HEK293T (cell line): ENCODE data around the gene PRDM16.

Source experiments
- ARNT ChIP-seq: fragments of 450-650 bp; IDR thresholded peaks from 2 replicates; pipeline ENCODE4 v1.6.1; 2017; ENCODE audit warnings: mild to moderate bottlenecking
- BHLHE40 ChIP-seq: fragments of 450-650 bp; IDR thresholded peaks from 2 replicates; pipeline ENCODE4 v1.6.1; 2016; ENCODE audit warnings: mild to moderate bottlenecking, moderate library complexity, borderline replicate concordance
- CTBP1 ChIP-seq: fragments of 450-650 bp; IDR thresholded peaks from 2 replicates; pipeline ENCODE4 v1.6.1; 2016; ENCODE audit warnings: borderline replicate concordance
- ELF4 ChIP-seq: fragments of 450-650 bp; IDR thresholded peaks from 2 replicates; pipeline ENCODE4 v1.6.1; 2017; ENCODE audit warnings: antibody characterized with exemption
- FOXA1 ChIP-seq: fragments of 450-650 bp; IDR thresholded peaks from 2 replicates; pipeline ENCODE4 v1.6.1; 2016; ENCODE audit warnings: mild to moderate bottlenecking
- FOXK2 ChIP-seq: fragments of 450-650 bp; IDR thresholded peaks from 2 replicates; pipeline ENCODE4 v1.6.1; 2016; ENCODE audit warnings: mild to moderate bottlenecking
- FOXM1 ChIP-seq: fragments of 450-650 bp; IDR thresholded peaks from 2 replicates; pipeline ENCODE4 v1.6.1; 2017; ENCODE audit warnings: mild to moderate bottlenecking, borderline replicate concordance
- HDGF ChIP-seq: fragments of 450-650 bp; IDR thresholded peaks from 2 replicates; pipeline ENCODE4 v1.6.1; 2017; ENCODE audit warnings: antibody characterized with exemption, borderline replicate concordance
- L3MBTL2 ChIP-seq: fragments of 450-650 bp; conservative IDR thresholded peaks from 2 replicates; pipeline ENCODE4 v1.6.1; 2016; ENCODE audit warnings: mild to moderate bottlenecking
- LEF1 ChIP-seq: fragments of 450-650 bp; IDR thresholded peaks from 2 replicates; pipeline ENCODE4 v1.6.1; 2017; ENCODE audit warnings: mild to moderate bottlenecking, borderline replicate concordance
- NFRKB ChIP-seq: fragments of 450-650 bp; IDR thresholded peaks from 2 replicates; pipeline ENCODE4 v1.6.1; 2016; ENCODE audit warnings: mild to moderate bottlenecking, moderate library complexity
- SP1 ChIP-seq: fragments of 450-650 bp; IDR thresholded peaks from 2 replicates; pipeline ENCODE4 v1.6.1; 2017
- TARDBP ChIP-seq: fragments of 450-650 bp; IDR thresholded peaks from 2 replicates; pipeline ENCODE4 v1.6.1; 2016
- ZNF384 ChIP-seq: fragments of 450-650 bp; IDR thresholded peaks from 2 replicates; pipeline ENCODE4 v1.6.1; 2016

DNA sequence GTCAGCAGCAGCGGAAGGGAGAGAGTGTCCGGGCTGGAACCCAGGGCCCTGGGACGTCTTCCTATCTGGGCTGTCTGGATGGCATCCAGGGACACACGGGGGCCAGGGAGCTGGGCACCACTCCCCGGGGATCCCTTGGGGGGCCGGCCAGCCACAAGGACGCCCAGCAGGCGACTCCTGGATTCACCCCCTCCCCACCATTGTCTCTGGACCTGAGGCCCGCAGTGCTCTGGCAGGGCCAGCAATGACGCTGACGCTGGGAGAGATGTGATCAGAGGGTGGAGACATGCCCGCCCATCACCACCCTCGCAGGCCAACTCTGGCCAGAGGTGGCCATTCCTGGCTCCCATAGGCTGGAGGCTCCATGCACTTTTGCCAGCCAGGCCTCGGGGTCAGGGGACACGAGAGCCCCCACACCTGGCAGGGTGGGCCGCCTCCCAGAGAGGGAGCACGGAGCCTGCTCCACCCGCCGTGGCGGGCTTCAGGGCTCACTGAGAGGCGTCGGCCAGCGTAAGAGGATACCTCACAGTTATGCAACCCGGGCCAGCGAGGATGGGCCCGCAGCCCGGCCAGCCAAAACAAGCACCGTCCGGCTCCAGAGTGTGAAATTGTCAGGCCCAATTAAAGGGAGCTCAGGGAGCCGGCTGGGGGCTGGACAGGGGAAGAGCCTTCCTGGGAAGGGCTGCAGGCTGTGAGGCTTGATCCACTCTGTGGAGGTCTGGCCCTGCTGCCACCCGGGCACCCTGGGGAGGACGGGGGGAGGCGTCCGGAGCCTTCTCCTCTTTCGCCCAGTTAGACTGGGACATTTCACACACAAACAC, 37.4 kb upstream of the PRDM16 start:
- TF ChIP-seq ELF4 (no peak), NFRKB (no peak), FOXM1 (no peak), LEF1 (no peak), CTBP1 (no peak), SP1 (no peak), FOXA1 (no peak), FOXK2 (no peak), TARDBP (no peak), ARNT (no peak), ZNF384 (no peak), HDGF (no peak), BHLHE40 (no peak), L3MBTL2 (no peak)
